ENCODE data around the gene ZCCHC2. TPM values are rescaled to one million over a fixed set of nuclear protein-coding genes. Genes with fewer than 3 reads are reported as not detected.

The ZCCHC2 gene
- total RNA-seq, 3 donors from 2014 or later (not counting 1 experiment from before 2014, with no cell fraction given), result 50.4 to 81.2 (median 59.6) TPM

DNA sequence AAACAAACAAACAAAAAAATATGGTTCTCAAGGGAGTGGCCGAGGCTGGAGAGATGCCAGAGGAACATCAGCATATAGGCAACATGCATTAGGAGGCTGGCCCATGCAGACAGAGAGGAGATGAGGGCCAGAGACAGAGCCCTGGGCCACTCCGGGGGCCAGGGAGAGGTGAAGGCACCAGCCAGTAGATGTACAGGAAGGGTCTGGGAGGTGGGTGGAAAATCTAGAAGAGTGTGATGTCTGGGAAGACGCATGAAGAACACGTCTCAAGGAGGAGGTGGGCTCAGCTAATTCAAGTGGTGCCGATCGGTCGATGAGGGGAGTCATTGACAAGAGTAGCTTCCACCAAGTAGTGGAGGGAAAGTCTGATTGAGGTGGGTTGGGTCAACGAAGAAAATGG lies 79.9 kb downstream of the ZCCHC2 start:
- 86% methylated on average over 8 of the region's 8 CpGs for WGBS (ENCODE audit: insufficient coverage)

DNA sequence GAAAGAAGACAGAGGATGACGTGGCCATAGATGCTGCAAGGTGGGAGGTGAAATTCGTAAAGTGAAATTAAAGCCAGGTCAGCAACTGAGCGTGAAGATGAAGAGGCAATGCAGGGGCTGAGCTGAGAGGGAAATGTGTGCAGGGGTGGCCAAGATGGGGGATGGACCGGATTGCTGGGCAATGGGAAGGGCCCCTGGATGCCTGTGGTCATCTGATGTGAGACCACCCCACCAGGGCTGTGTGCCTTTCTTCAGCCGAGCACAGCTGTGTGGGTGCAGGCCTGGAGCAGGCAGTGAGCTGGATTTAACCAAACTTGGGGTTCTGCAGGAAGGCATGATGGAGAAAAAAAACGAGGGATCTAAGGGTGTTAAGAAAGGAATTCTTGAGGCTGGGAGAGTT lies 80.4 kb downstream of the ZCCHC2 start:
- Histone ChIP-seq H3K36me3 (ENCODE audit: control insufficient read depth, insufficient read depth, low read length) (no peaks in the 10 kb centered on the region), H3K27ac (ENCODE audit: low read length) (no peak overlapping the region), H3K27me3 (ENCODE audit: control insufficient read depth, insufficient read depth, low read length) (no peaks in the 10 kb centered on the region), H3K9me3 (ENCODE audit: control insufficient read depth, insufficient read depth, low read length) (no peaks in the 10 kb centered on the region), H3K4me1 (ENCODE audit: control insufficient read depth, insufficient read depth, low read length) (no peaks in the 10 kb centered on the region), H3K4me3 (ENCODE audit: low read length) (no peak overlapping the region)
- no peak for DNase-seq
- no peak for ATAC-seq
- Mint-ChIP-seq H3K4me1 (no peaks in the 10 kb centered on the region), H3K4me3 (no peak overlapping the region), H3K36me3 (no peaks in the 10 kb centered on the region), H3K27me3 (ENCODE audit: low read depth in 2 of 2) (peaks cover 22 to 37% of the 10 kb centered on the region in 2 donors), H3K9me3 (no peaks in the 10 kb centered on the region), H3K27ac (no peak overlapping the region)
- intact Hi-C loops (cut with micrococcal nuclease), result no loop called here
- TF ChIP-seq, protein P1, sequence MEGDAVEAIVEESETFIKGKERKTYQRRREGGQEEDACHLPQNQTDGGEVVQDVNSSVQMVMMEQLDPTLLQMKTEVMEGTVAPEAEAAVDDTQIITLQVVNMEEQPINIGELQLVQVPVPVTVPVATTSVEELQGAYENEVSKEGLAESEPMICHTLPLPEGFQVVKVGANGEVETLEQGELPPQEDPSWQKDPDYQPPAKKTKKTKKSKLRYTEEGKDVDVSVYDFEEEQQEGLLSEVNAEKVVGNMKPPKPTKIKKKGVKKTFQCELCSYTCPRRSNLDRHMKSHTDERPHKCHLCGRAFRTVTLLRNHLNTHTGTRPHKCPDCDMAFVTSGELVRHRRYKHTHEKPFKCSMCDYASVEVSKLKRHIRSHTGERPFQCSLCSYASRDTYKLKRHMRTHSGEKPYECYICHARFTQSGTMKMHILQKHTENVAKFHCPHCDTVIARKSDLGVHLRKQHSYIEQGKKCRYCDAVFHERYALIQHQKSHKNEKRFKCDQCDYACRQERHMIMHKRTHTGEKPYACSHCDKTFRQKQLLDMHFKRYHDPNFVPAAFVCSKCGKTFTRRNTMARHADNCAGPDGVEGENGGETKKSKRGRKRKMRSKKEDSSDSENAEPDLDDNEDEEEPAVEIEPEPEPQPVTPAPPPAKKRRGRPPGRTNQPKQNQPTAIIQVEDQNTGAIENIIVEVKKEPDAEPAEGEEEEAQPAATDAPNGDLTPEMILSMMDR (IDR thresholded peaks at IDR 0.05), result no peak
- WGBS (ENCODE audit: insufficient coverage), result 76% methylated on average over 6 of the region's 6 CpGs

More for the DNA sequence above, 79.9 kb downstream of the ZCCHC2 start:
- Histone ChIP-seq H3K4me1 (ENCODE audit: control insufficient read depth, insufficient read depth, low read length) (no peaks in the 10 kb centered on the region), H3K27ac (ENCODE audit: low read length) (no peak overlapping the region), H3K4me3 (ENCODE audit: low read length) (no peak overlapping the region), H3K36me3 (ENCODE audit: control insufficient read depth, insufficient read depth, low read length) (no peaks in the 10 kb centered on the region), H3K27me3 (ENCODE audit: control insufficient read depth, insufficient read depth, low read length) (peaks cover 2% of the 10 kb centered on the region), H3K9me3 (ENCODE audit: control insufficient read depth, insufficient read depth, low read length) (no peaks in the 10 kb centered on the region)
- no peak for DNase-seq
- no peaks in the 10 kb centered on the region for H3K9me3 Mint-ChIP-seq
- H3K36me3 Mint-ChIP-seq, result no peaks in the 10 kb centered on the region
- H3K4me1 Mint-ChIP-seq, result no peaks in the 10 kb centered on the region
- peaks cover 22 to 39% of the 10 kb centered on the region in 2 donors for H3K27me3 Mint-ChIP-seq (ENCODE audit: low read depth in 2 of 2)
- no peak overlapping the region for H3K27ac Mint-ChIP-seq
- ATAC-seq, result no peak
- TF ChIP-seq, protein P1 (IDR thresholded peaks at IDR 0.05), result no peak
- intact Hi-C loops (cut with micrococcal nuclease), result no loop called here
- H3K4me3 Mint-ChIP-seq, result no peak overlapping the region

DNA sequence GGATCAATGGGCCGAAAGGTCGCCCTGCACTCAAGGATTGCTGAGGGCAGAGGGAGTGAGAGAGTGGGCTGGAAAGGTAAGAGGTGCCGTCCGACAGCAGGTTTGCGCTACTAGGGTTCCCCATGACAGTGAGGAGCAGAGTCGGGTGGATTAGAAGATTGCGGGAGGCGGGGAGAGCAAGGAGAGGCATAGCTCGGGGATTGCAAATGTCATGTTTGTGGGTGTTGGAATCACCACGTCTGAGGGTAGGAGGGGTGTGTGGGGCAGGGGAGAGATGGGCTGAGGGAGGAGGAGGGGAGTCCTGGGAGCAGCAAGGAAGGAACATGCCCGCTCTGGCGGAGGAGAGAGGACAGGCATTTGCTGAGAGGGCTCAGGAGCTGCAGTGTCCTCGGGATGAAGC lies 81.2 kb downstream of the ZCCHC2 start:
- intact Hi-C loops (cut with micrococcal nuclease), result no loop called here

DNA sequence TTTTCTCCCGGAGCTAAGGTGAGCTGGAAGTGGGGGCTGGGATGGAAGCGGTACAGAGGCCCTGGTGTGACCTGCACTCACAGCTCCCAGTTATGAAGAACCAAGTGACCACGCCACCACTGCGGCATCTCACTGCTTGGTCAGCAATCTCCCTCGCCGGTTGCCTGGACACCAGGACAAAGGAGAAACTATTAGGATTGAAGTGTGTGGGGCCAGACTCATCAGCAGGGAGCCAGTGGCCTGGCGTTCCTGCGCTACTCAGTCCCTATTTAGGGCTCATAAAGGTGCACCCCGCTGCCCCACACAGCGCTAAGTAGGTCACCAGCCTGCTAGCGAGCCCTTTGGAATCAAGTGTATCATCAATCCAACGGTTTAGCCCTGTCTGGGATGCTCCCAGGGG lies 82.9 kb downstream of the ZCCHC2 start:
- TF ChIP-seq, protein P1 (IDR thresholded peaks at IDR 0.05), result no peak
- Histone ChIP-seq H3K4me1 (ENCODE audit: control insufficient read depth, insufficient read depth, low read length) (no peaks in the 10 kb centered on the region), H3K27ac (ENCODE audit: low read length) (no peak overlapping the region), H3K27me3 (ENCODE audit: control insufficient read depth, insufficient read depth, low read length) (no peaks in the 10 kb centered on the region), H3K9me3 (ENCODE audit: control insufficient read depth, insufficient read depth, low read length) (no peaks in the 10 kb centered on the region), H3K36me3 (ENCODE audit: control insufficient read depth, insufficient read depth, low read length) (no peaks in the 10 kb centered on the region), H3K4me3 (ENCODE audit: low read length) (no peak overlapping the region)
- Mint-ChIP-seq H3K27me3 (ENCODE audit: low read depth in 2 of 2) (peaks cover 5 to 25% of the 10 kb centered on the region in 2 donors), H3K27ac (no peak overlapping the region), H3K4me3 (no peak overlapping the region), H3K9me3 (no peaks in the 10 kb centered on the region), H3K4me1 (no peaks in the 10 kb centered on the region), H3K36me3 (no peaks in the 10 kb centered on the region)
- ATAC-seq (no peak), DNase-seq (no peak)
- 89% methylated on average over 12 of the region's 12 CpGs for WGBS (ENCODE audit: insufficient coverage)
- intact Hi-C loops (cut with micrococcal nuclease), result no loop called here

More for the DNA sequence above, 81.2 kb downstream of the ZCCHC2 start:
- no peaks in the 10 kb centered on the region for H3K27me3 ChIP-seq (ENCODE audit: control insufficient read depth, insufficient read depth, low read length)
- H3K27ac ChIP-seq (ENCODE audit: low read length), result no peak overlapping the region
- Mint-ChIP-seq H3K27ac (no peak overlapping the region), H3K27me3 (ENCODE audit: low read depth in 2 of 2) (peaks cover 15 to 30% of the 10 kb centered on the region in 2 donors), H3K9me3 (no peaks in the 10 kb centered on the region), H3K36me3 (no peaks in the 10 kb centered on the region), H3K4me3 (no peak overlapping the region), H3K4me1 (no peaks in the 10 kb centered on the region)
- no peaks in the 10 kb centered on the region for H3K4me1 ChIP-seq (ENCODE audit: control insufficient read depth, insufficient read depth, low read length)
- DNase-seq (no peak), ATAC-seq (no peak)
- 87% methylated on average over 13 of the region's 13 CpGs for WGBS (ENCODE audit: insufficient coverage)
- H3K4me3 ChIP-seq (ENCODE audit: low read length), result no peak overlapping the region
- H3K9me3 ChIP-seq (ENCODE audit: control insufficient read depth, insufficient read depth, low read length), result no peaks in the 10 kb centered on the region
- no peaks in the 10 kb centered on the region for H3K36me3 ChIP-seq (ENCODE audit: control insufficient read depth, insufficient read depth, low read length)
- TF ChIP-seq, protein P1 (IDR thresholded peaks at IDR 0.05), result no peak
